ENCODE data around the gene PTPRCAP.
A peak's percentile ranks its signal among the peaks of the same experiment; 100 is the strongest.

The PTPRCAP gene

DNA sequence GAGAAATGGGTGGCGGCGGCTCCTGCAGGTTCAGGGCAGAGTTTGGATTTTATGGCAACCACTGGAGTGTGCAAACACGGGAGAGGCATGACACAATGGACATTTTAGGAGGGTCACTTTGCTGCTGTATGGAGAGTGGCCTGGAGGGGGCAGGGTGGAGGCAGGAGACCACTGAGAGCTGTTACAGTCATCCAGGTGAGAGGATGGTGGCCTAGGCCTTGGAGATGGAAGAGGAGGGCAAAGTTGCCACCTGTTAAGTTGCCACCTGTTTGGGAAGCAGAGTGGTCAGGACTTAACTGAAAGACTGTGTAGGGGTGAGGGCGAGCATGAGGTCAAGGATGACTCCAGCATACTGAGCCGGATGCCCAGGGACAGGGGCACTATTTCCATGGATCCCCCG lies 48.0 kb downstream of the PTPRCAP start:
- in situ Hi-C loops (cut with MboI; ENCODE audit: low sequenced_read_pairs), result no loop called here
- no peaks in the 10 kb centered on the region; the same call in 1 of the 2 replicates for H3K4me1 ChIP-seq
- peak; percentile 44 to 80 for DNase-seq (ENCODE audit: low spot score in 2 of 2)

DNA sequence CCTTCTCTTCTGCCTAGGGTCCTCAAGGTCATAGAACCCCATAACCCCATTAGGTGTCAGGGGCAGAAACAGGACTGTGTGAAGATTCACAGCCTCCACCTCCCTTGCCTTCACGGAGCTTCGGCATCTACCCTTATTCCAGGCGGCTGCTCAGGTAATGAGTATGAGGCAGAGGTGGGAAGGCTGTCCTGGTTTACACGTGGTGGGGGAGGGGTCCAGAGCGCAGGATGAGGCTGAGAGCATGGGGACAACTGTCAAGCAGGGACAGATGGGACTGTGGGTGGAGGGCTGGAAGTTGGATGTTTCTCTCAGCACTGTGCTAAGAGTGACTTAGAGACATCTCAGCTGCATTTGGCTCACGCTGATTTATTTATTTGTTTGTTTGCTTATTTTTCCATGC lies 50.0 kb downstream of the PTPRCAP start:
- Histone ChIP-seq H3K4me1 (no peaks in the 10 kb centered on the region; the same call in 1 of the 2 replicates), H3K27me3 (ENCODE audit: low read depth) (peaks cover 6% of the 10 kb centered on the region), H3K9me3 (no peaks in the 10 kb centered on the region), H3K4me3 (no peak overlapping the region), H3K36me3 (replicated peaks) (no peaks in the 10 kb centered on the region)
- no peak for DNase-seq (ENCODE audit: low spot score in 2 of 2)
- in situ Hi-C loops (cut with MboI; ENCODE audit: low sequenced_read_pairs), result no loop called here

More for the DNA sequence above, 48.0 kb downstream of the PTPRCAP start:
- H3K9me3 ChIP-seq, result no peaks in the 10 kb centered on the region
- H3K4me3 ChIP-seq, result no peak overlapping the region
- H3K27me3 ChIP-seq (ENCODE audit: low read depth), result peaks cover 6% of the 10 kb centered on the region
- H3K36me3 ChIP-seq (replicated peaks), result peaks cover 10% of the 10 kb centered on the region

DNA sequence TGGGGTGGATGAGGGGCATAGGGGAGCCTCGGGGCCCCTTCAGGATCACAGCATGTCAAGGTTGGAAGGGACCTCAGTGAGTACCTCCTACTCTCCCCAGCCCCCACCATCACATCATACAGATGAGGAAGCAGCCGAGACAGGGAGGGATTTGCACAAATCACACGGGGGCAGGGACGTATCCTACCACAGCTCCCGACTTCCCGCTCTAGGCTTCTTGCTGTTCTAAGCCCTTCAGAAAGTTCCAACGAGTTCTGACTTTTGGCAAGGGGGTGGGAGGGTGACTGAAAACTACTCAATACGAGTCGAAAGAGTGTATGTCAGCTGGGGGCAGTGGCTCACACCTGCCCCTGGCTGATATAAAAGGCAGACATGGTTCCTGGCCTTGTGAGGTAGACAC lies 50.4 kb downstream of the PTPRCAP start:
- H3K27me3 ChIP-seq (ENCODE audit: low read depth), result peaks cover 6% of the 10 kb centered on the region
- no peaks in the 10 kb centered on the region for H3K9me3 ChIP-seq
- H3K4me1 ChIP-seq, result no peaks in the 10 kb centered on the region; the same call in 1 of the 2 replicates
- H3K4me3 ChIP-seq, result no peak overlapping the region
- no peak for DNase-seq (ENCODE audit: low spot score in 2 of 2)
- in situ Hi-C loops (cut with MboI; ENCODE audit: low sequenced_read_pairs), result no loop called here
- no peaks in the 10 kb centered on the region for H3K36me3 ChIP-seq (replicated peaks)
